ENCODE data around the gene PDE6C. TPM values are rescaled to one million over a fixed set of nuclear protein-coding genes. Genes with fewer than 3 reads are reported as not detected.

PDE6C gene
- total RNA-seq, 2 donors from 2014 or later, result not detected

- DNase-seq, result no peak
- Histone ChIP-seq H3K4me1 (ENCODE audit: control insufficient read depth, insufficient read depth, low read length) (no peaks in the 10 kb centered on the region), H3K9me3 (ENCODE audit: control insufficient read depth, low read length) (no peaks in the 10 kb centered on the region), H3K9ac (ENCODE audit: extremely low read depth, low read length, poor library complexity, severe bottlenecking) (no peak overlapping the region), H3K36me3 (ENCODE audit: control insufficient read depth, insufficient read depth, low read length) (no peaks in the 10 kb centered on the region), H3K27me3 (ENCODE audit: control insufficient read depth, insufficient read depth, low read length, poor library complexity, severe bottlenecking) (no peaks in the 10 kb centered on the region), H3K4me3 (ENCODE audit: low read length) (no peak overlapping the region), H3K27ac (ENCODE audit: low read depth, low read length) (no peak overlapping the region)
- Mint-ChIP-seq H3K27ac (no peak overlapping the region), H3K9me3 (no peaks in the 10 kb centered on the region), H3K27me3 (ENCODE audit: insufficient read depth) (no peaks in the 10 kb centered on the region), H3K36me3 (ENCODE audit: low read depth) (no peaks in the 10 kb centered on the region), H3K4me3 (no peak overlapping the region), H3K4me1 (no peaks in the 10 kb centered on the region)
- 88% methylated on average over 1 of the region's 1 CpG; no CpG with 5 or more reads in 1 of the 2 experiments for WGBS, 2 experiments (ENCODE audit: insufficient coverage in 1 of 2, insufficient read length in 1 of 2)
- TF ChIP-seq, protein P1, sequence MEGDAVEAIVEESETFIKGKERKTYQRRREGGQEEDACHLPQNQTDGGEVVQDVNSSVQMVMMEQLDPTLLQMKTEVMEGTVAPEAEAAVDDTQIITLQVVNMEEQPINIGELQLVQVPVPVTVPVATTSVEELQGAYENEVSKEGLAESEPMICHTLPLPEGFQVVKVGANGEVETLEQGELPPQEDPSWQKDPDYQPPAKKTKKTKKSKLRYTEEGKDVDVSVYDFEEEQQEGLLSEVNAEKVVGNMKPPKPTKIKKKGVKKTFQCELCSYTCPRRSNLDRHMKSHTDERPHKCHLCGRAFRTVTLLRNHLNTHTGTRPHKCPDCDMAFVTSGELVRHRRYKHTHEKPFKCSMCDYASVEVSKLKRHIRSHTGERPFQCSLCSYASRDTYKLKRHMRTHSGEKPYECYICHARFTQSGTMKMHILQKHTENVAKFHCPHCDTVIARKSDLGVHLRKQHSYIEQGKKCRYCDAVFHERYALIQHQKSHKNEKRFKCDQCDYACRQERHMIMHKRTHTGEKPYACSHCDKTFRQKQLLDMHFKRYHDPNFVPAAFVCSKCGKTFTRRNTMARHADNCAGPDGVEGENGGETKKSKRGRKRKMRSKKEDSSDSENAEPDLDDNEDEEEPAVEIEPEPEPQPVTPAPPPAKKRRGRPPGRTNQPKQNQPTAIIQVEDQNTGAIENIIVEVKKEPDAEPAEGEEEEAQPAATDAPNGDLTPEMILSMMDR (conservative IDR thresholded peaks at IDR 0.05), result no peak
These were observed 45.4 kb downstream of the PDE6C start for GRCh38 chr10:93657757-93658156.

DNA sequence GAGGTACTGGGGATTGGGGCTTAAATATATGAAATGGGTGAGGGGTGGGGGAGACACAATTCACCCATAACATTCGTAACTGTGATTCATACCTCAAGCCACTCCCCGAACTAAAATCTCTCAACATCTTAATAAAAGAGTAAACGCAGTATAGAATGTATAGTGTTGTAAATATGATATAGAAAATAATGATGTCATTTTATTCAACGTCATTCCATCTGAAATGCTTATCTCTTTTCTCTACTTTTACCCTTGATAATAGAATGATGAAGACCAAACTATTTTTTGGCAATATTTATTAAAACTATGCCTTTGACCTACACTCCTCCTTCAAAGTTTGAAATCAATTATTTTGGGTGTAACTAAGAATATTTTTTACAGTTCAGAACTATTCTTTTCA is 53.7 kb downstream of the PDE6C start:
- Histone ChIP-seq H3K9ac (ENCODE audit: extremely low read depth, low read length, poor library complexity, severe bottlenecking) (no peak overlapping the region), H3K9me3 (ENCODE audit: control insufficient read depth, low read length) (no peaks in the 10 kb centered on the region), H3K27me3 (ENCODE audit: control insufficient read depth, insufficient read depth, low read length, poor library complexity, severe bottlenecking) (no peaks in the 10 kb centered on the region), H3K27ac (ENCODE audit: low read depth, low read length) (no peak overlapping the region), H3K4me3 (ENCODE audit: low read length) (no peak overlapping the region), H3K4me1 (ENCODE audit: control insufficient read depth, insufficient read depth, low read length) (no peaks in the 10 kb centered on the region), H3K36me3 (ENCODE audit: control insufficient read depth, insufficient read depth, low read length) (peaks cover 46% of the 10 kb centered on the region)
- Mint-ChIP-seq H3K27ac (no peak overlapping the region), H3K4me1 (no peaks in the 10 kb centered on the region), H3K27me3 (ENCODE audit: insufficient read depth) (no peaks in the 10 kb centered on the region), H3K9me3 (no peaks in the 10 kb centered on the region), H3K36me3 (ENCODE audit: low read depth) (peaks cover 42% of the 10 kb centered on the region), H3K4me3 (no peak overlapping the region)
- DNase-seq, result no peak
- WGBS, 2 experiments (ENCODE audit: insufficient coverage in 1 of 2, insufficient read length in 1 of 2), result 100% methylated on average over 1 of the region's 4 CpGs; no CpG with 5 or more reads in 1 of the 2 experiments
- TF ChIP-seq, protein P1 (conservative IDR thresholded peaks at IDR 0.05), result no peak

DNA sequence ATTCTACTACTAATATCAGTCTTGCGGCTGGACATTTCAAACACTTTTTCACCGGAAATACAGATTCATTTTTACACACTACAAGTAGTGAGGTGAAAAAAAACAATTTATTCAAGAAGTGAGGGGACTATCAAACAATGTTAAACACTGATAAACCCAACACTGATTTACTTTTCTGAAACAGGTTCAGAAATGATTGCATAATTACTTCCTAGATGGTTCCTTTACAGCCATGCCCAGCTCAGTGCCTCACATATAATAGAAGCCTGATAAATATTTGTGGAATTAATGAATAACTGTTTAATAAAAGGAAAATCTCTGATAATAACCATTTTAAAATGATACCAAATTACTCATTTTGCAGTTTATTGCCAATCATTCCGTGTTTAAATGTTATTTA is 55.5 kb downstream of the PDE6C start:
- no peaks in the 10 kb centered on the region for H3K9me3 ChIP-seq (ENCODE audit: control insufficient read depth, low read length)
- no peak overlapping the region for H3K4me3 Mint-ChIP-seq
- TF ChIP-seq, protein P1 (conservative IDR thresholded peaks at IDR 0.05), result no peak
- peaks cover 2% of the 10 kb centered on the region for H3K4me1 Mint-ChIP-seq
- H3K36me3 ChIP-seq (ENCODE audit: control insufficient read depth, insufficient read depth, low read length), result peaks cover 46% of the 10 kb centered on the region
- 100% methylated on average over 2 of the region's 3 CpGs; no CpG with 5 or more reads in 1 of the 2 experiments for WGBS, 2 experiments (ENCODE audit: insufficient coverage in 1 of 2, insufficient read length in 1 of 2)
- H3K27me3 ChIP-seq (ENCODE audit: control insufficient read depth, insufficient read depth, low read length, poor library complexity, severe bottlenecking), result no peaks in the 10 kb centered on the region
- no peak for DNase-seq
- H3K4me3 ChIP-seq (ENCODE audit: low read length), result no peak overlapping the region
- H3K9me3 Mint-ChIP-seq, result no peaks in the 10 kb centered on the region
- H3K9ac ChIP-seq (ENCODE audit: extremely low read depth, low read length, poor library complexity, severe bottlenecking), result no peak overlapping the region
- no peaks in the 10 kb centered on the region for H3K27me3 Mint-ChIP-seq (ENCODE audit: insufficient read depth)
- peaks cover 42% of the 10 kb centered on the region for H3K36me3 Mint-ChIP-seq (ENCODE audit: low read depth)
- H3K27ac Mint-ChIP-seq, result no peak overlapping the region
- H3K4me1 ChIP-seq (ENCODE audit: control insufficient read depth, insufficient read depth, low read length), result no peaks in the 10 kb centered on the region
- no peak overlapping the region for H3K27ac ChIP-seq (ENCODE audit: low read depth, low read length)

All from endodermal cell (in vitro differentiated cells).